ENCODE data around the gene UNC45B.

- TF ChIP-seq CTCF (IDR thresholded peaks at IDR 0.05; ENCODE audit: low read depth, low read length) (no peak), EZH2phosphoT487 (IDR thresholded peaks at IDR 0.05; ENCODE audit: low read depth) (no peak)
Measured at GRCh38 chr17:35154196-35155165, 6.9 kb downstream of the UNC45B start.
